ENCODE data around the gene DIS3L2. TPM values are rescaled to one million over a fixed set of nuclear protein-coding genes. Genes with fewer than 3 reads are reported as not detected.

The DIS3L2 gene
- total and polyA plus RNA-seq, 2 of the 4 experiments (the other 2 are of a cell fraction): 14.7 to 19.2 TPM

DNA sequence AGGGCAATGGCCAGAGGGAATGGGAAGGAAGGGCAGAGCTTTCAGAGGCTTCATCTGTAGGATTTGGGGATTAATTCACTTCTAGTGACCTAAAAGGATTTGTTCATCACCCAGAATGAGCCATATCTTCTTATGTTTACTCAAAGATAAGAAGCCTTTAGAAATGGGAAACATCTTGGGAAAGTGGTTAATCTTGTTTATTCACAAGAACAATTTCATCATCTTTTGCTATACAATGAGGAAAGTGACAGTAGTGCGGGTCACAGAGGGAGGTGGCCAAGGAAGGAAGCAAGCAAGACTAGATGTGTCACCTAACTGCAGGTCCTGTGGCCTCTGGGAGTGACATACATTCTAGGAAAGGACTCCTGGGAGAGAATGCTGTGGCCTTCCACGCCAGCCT, 276.6 kb downstream of the DIS3L2 start:
- peaks cover 3% of the 10 kb centered on the region for H3K4me1 ChIP-seq (ENCODE audit: control insufficient read depth, insufficient read depth, low read length)
- H3K4me3 ChIP-seq (ENCODE audit: insufficient read depth, low read depth, low read length): no peak overlapping the region
- H2BK5ac ChIP-seq (ENCODE audit: low read depth, low read length, poor library complexity, severe bottlenecking): no peak overlapping the region
- H4K20me1 ChIP-seq (ENCODE audit: insufficient read depth, low read length): peaks cover 7% of the 10 kb centered on the region; the same call in 1 of the 2 replicates
- peaks cover 5% of the 10 kb centered on the region; the same call in 1 of the 2 replicates for H3K9me1 ChIP-seq (ENCODE audit: insufficient read depth, low read length)
- no peaks in the 10 kb centered on the region for H3K9me3 ChIP-seq (ENCODE audit: control insufficient read depth, insufficient read depth, low read length)
- H3K18ac ChIP-seq (ENCODE audit: low read depth, low read length): no peak overlapping the region
- dilution Hi-C loops (cut with HindIII; ENCODE audit: low sequenced_read_pairs, unreplicated experiment): no loop called here
- no peak overlapping the region for H2BK20ac ChIP-seq (ENCODE audit: low read depth, low read length)
- ChIA-PET CTCF (no interaction called here), POLR2A (ENCODE audit: unreplicated experiment) (no interaction called here)
- H4K5ac ChIP-seq (ENCODE audit: low read depth, low read length): no peak overlapping the region
- peak; percentile 71 for DNase-seq
- no peak overlapping the region for H4K8ac ChIP-seq (ENCODE audit: low read depth in 2 of 2, low read length in 2 of 2)
- no peak overlapping the region for H2AK5ac ChIP-seq (ENCODE audit: low read depth, low read length)
- H2AK9ac ChIP-seq (replicated peaks; ENCODE audit: low read depth, low read length, poor library complexity): peak overlapping the region; percentile 9
- no peaks in the 10 kb centered on the region for H3K79me1 ChIP-seq (ENCODE audit: low read depth in 1 of 2, low read length in 2 of 2)
- no peak overlapping the region for H3K4me2 ChIP-seq (ENCODE audit: low read depth, low read length)
- H2BK120ac ChIP-seq (ENCODE audit: low read depth, low read length): no peak overlapping the region
- H3K23ac ChIP-seq (ENCODE audit: low read depth, low read length): no peak overlapping the region
- in situ Hi-C loops (cut with MboI; ENCODE audit: low sequenced_read_pairs): no loop called here
- WGBS, 2 experiments (ENCODE audit: extremely low coverage in 2 of 2, insufficient read length in 1 of 2): 33% methylated on average over 1 of the region's 2 CpGs; no CpG with 5 or more reads in 1 of the 2 experiments
- peak; percentile 67 for ATAC-seq (ENCODE audit: low read depth)
- no peaks in the 10 kb centered on the region for H3K27me3 ChIP-seq (ENCODE audit: control insufficient read depth, insufficient read depth, low read length)
- no TSS peak for BruUV-seq (replicated peaks)
- H3K9ac ChIP-seq (ENCODE audit: low read depth, low read length): no peak overlapping the region
- no peak overlapping the region for H3K27ac ChIP-seq (ENCODE audit: insufficient read depth, low read length)
- H3K4ac ChIP-seq (ENCODE audit: low read depth, low read length): no peak overlapping the region
- H3K14ac ChIP-seq (replicated peaks; ENCODE audit: low read depth, low read length): no peak overlapping the region
- peaks cover 4% of the 10 kb centered on the region for H3K36me3 ChIP-seq (ENCODE audit: control insufficient read depth, insufficient read depth, low read length)
- no peak overlapping the region for H2BK15ac ChIP-seq (ENCODE audit: low read depth, low read length)
- H2AFZ ChIP-seq (replicated peaks; ENCODE audit: low read length, poor library complexity): no peak overlapping the region
- H4K91ac ChIP-seq (ENCODE audit: insufficient read depth, low read depth, low read length): no peak overlapping the region
- H3K56ac ChIP-seq (ENCODE audit: extremely low read depth, insufficient read depth, low read length): no peak overlapping the region
- intact Hi-C loops (cut with micrococcal nuclease): no loop called here
- TF ChIP-seq CHD1 (IDR thresholded peaks at IDR 0.05; ENCODE audit: low read depth, low read length) (no peak), CEBPB (IDR thresholded peaks at IDR 0.05; ENCODE audit: low read depth, low read length) (peak; percentile 71), FOS (IDR thresholded peaks at IDR 0.05; ENCODE audit: low read depth, low read length) (no peak), MXI1 (IDR thresholded peaks at IDR 0.05; ENCODE audit: borderline replicate concordance, low read depth, low read length) (no peak), POLR2A (IDR thresholded peaks at IDR 0.05; ENCODE audit: low read depth, low read length) (no peak), BHLHE40 (IDR thresholded peaks at IDR 0.05; ENCODE audit: low read depth, low read length) (no peak)
- TF ChIP-seq, protein P1, sequence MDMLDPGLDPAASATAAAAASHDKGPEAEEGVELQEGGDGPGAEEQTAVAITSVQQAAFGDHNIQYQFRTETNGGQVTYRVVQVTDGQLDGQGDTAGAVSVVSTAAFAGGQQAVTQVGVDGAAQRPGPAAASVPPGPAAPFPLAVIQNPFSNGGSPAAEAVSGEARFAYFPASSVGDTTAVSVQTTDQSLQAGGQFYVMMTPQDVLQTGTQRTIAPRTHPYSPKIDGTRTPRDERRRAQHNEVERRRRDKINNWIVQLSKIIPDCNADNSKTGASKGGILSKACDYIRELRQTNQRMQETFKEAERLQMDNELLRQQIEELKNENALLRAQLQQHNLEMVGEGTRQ (IDR thresholded peaks at IDR 0.05; ENCODE audit: low read depth, low read length): no peak
- TF ChIP-seq, protein P2, sequence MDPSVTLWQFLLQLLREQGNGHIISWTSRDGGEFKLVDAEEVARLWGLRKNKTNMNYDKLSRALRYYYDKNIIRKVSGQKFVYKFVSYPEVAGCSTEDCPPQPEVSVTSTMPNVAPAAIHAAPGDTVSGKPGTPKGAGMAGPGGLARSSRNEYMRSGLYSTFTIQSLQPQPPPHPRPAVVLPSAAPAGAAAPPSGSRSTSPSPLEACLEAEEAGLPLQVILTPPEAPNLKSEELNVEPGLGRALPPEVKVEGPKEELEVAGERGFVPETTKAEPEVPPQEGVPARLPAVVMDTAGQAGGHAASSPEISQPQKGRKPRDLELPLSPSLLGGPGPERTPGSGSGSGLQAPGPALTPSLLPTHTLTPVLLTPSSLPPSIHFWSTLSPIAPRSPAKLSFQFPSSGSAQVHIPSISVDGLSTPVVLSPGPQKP (IDR thresholded peaks at IDR 0.05; ENCODE audit: borderline replicate concordance, low read depth, low read length): no peak
